Gastroesophageal sphincter (tissue), 3 donors: Measurements from ENCODE around the gene DRD2.

Experiments
- POLR2A ChIP-seq, 2 donors: fragments of 450-650 bp; IDR thresholded peaks; one replicate each; pipeline ENCODE4 v1.6.1; 2017; ENCODE audit warnings: antibody characterized with exemption in 2 of 2, mild to moderate bottlenecking in 2 of 2, moderate library complexity in 1 of 2
- POLR2AphosphoS5 ChIP-seq: sonication (generic); formaldehyde crosslinking; IDR thresholded peaks from one replicate; pipeline ENCODE4 v1.6.1; 2017; ENCODE audit warnings: antibody characterized with exemption
- TF ChIP-seq, protein P1 (sequence below), 4 experiments: fragments of 200-600 bp in 2 of 4; fragments of 450-650 bp in 2 of 4; sonication (generic) in 1 of 4; IDR thresholded peaks; one replicate each; pipeline ENCODE4 v1.5.1; 2017 to 2019; ENCODE audit warnings: antibody characterized with exemption in 4 of 4, mild to moderate bottlenecking in 2 of 4, moderate library complexity in 2 of 4

GRCh38 chr11:113470233-113470632 is 5.0 kb downstream of the DRD2 start:
- TF ChIP-seq POLR2A (IDR thresholded peaks at IDR 0.05) (no peak), POLR2AphosphoS5 (no peak)
- TF ChIP-seq, protein P1, sequence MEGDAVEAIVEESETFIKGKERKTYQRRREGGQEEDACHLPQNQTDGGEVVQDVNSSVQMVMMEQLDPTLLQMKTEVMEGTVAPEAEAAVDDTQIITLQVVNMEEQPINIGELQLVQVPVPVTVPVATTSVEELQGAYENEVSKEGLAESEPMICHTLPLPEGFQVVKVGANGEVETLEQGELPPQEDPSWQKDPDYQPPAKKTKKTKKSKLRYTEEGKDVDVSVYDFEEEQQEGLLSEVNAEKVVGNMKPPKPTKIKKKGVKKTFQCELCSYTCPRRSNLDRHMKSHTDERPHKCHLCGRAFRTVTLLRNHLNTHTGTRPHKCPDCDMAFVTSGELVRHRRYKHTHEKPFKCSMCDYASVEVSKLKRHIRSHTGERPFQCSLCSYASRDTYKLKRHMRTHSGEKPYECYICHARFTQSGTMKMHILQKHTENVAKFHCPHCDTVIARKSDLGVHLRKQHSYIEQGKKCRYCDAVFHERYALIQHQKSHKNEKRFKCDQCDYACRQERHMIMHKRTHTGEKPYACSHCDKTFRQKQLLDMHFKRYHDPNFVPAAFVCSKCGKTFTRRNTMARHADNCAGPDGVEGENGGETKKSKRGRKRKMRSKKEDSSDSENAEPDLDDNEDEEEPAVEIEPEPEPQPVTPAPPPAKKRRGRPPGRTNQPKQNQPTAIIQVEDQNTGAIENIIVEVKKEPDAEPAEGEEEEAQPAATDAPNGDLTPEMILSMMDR (IDR thresholded peaks at IDR 0.05), result no peak
